Dendritic cell treated with granulocyte-macrophage colony-stimulating factor and Interleukin-4, amounts not matched to agents 40 ng/mL and 50 ng/mL, for 4 days (primary cell): Measurements from ENCODE around the gene ITPK1.

Experiments used
- H3K27ac Mint-ChIP-seq: one replicate; pipeline ENCODE4 v1.8.0; 2022; ENCODE audit warnings: mild to moderate bottlenecking, mixed read lengths
- H3K27me3 Mint-ChIP-seq: one replicate; pipeline ENCODE4 v1.8.0; 2022; ENCODE audit warnings: mild to moderate bottlenecking, mixed read lengths
- H3K36me3 Mint-ChIP-seq: one replicate; pipeline ENCODE4 v1.8.0; 2022; ENCODE audit warnings: low read depth, mixed read lengths
- H3K4me1 Mint-ChIP-seq: one replicate; pipeline ENCODE4 v1.8.0; 2022; ENCODE audit warnings: low read depth, mixed read lengths
- H3K4me3 Mint-ChIP-seq: one replicate; pipeline ENCODE4 v1.8.0; 2022; ENCODE audit warnings: mild to moderate bottlenecking, moderate library complexity, mixed read lengths
- H3K9me3 Mint-ChIP-seq: one replicate; pipeline ENCODE4 v1.8.0; 2022; ENCODE audit warnings: mixed read lengths
- intact Hi-C: fragments of 100-400 bp; cut with micrococcal nuclease; formaldehyde crosslinking; loops from one replicate; pipeline ENCODE4 v1.15.0; 2022

ITPK1 gene

GRCh38 chr14:92980866-92981265 lies 134.9 kb downstream of the ITPK1 start:
- no peaks in the 10 kb centered on the region for H3K27me3 Mint-ChIP-seq
- H3K27ac Mint-ChIP-seq, result peak overlapping the region; percentile 86
- no peak overlapping the region for H3K4me3 Mint-ChIP-seq
- peaks cover 66% of the 10 kb centered on the region for H3K9me3 Mint-ChIP-seq
- H3K4me1 Mint-ChIP-seq, result peaks cover 69% of the 10 kb centered on the region
- peaks cover 100% of the 10 kb centered on the region for H3K36me3 Mint-ChIP-seq
- intact Hi-C loops, result no loop called here

- peaks cover 100% of the 10 kb centered on the region for H3K36me3 Mint-ChIP-seq
- H3K27me3 Mint-ChIP-seq, result no peaks in the 10 kb centered on the region
- intact Hi-C loops, result loop anchor here (10.0 kb wide), 1 partner anchor 56 kb away; no protein-coding TSS in a partner anchor
- H3K9me3 Mint-ChIP-seq, result peaks cover 73% of the 10 kb centered on the region
- H3K4me3 Mint-ChIP-seq, result peak overlapping the region; percentile 17
- peaks cover 74% of the 10 kb centered on the region for H3K4me1 Mint-ChIP-seq
- peak overlapping the region; percentile 86 for H3K27ac Mint-ChIP-seq
These were observed 137.3 kb downstream of the ITPK1 start for GRCh38 chr14:92978229-92979021.

GRCh38 chr14:92976268-92976667 lies 139.5 kb downstream of the ITPK1 start:
- H3K27ac Mint-ChIP-seq, result no peak overlapping the region
- H3K9me3 Mint-ChIP-seq, result peaks cover 55% of the 10 kb centered on the region
- intact Hi-C loops, result loop anchor here (10.0 kb wide), 1 partner anchor 59 kb away; no protein-coding TSS in a partner anchor
- H3K4me3 Mint-ChIP-seq, result no peak overlapping the region
- H3K4me1 Mint-ChIP-seq, result peaks cover 79% of the 10 kb centered on the region
- peaks cover 97% of the 10 kb centered on the region for H3K36me3 Mint-ChIP-seq
- no peaks in the 10 kb centered on the region for H3K27me3 Mint-ChIP-seq

GRCh38 chr14:92974541-92975345 lies 141.0 kb downstream of the ITPK1 start:
- H3K4me1 Mint-ChIP-seq, result peaks cover 89% of the 10 kb centered on the region
- peak overlapping the region; percentile 68 for H3K27ac Mint-ChIP-seq
- intact Hi-C loops, result loop anchor here (10.0 kb wide), 1 partner anchor 60 kb away; no protein-coding TSS in a partner anchor
- peaks cover 90% of the 10 kb centered on the region for H3K36me3 Mint-ChIP-seq
- no peaks in the 10 kb centered on the region for H3K27me3 Mint-ChIP-seq
- H3K9me3 Mint-ChIP-seq, result peaks cover 42% of the 10 kb centered on the region
- no peak overlapping the region for H3K4me3 Mint-ChIP-seq

GRCh38 chr14:92973798-92974372 lies 141.8 kb downstream of the ITPK1 start:
- Mint-ChIP-seq H3K27me3 (no peaks in the 10 kb centered on the region), H3K27ac (peak overlapping the region; percentile 68), H3K4me1 (peaks cover 89% of the 10 kb centered on the region), H3K4me3 (no peak overlapping the region), H3K9me3 (peaks cover 34% of the 10 kb centered on the region), H3K36me3 (peaks cover 90% of the 10 kb centered on the region)
- intact Hi-C loops, result loop anchor here (10.0 kb wide), 1 partner anchor 61 kb away; no protein-coding TSS in a partner anchor

- H3K27ac Mint-ChIP-seq, result peak overlapping the region; percentile 68
- no peaks in the 10 kb centered on the region for H3K27me3 Mint-ChIP-seq
- intact Hi-C loops, result loop anchor here (10.0 kb wide), 1 partner anchor 61 kb away; no protein-coding TSS in a partner anchor
- H3K4me1 Mint-ChIP-seq, result peaks cover 89% of the 10 kb centered on the region
- H3K4me3 Mint-ChIP-seq, result no peak overlapping the region
- H3K9me3 Mint-ChIP-seq, result peaks cover 28% of the 10 kb centered on the region
- H3K36me3 Mint-ChIP-seq, result peaks cover 88% of the 10 kb centered on the region
These were observed 142.4 kb downstream of the ITPK1 start for GRCh38 chr14:92973261-92973797.

GRCh38 chr14:92971601-92972180 lies 144.0 kb downstream of the ITPK1 start:
- peak overlapping the region; percentile 68 for H3K27ac Mint-ChIP-seq
- H3K36me3 Mint-ChIP-seq, result peaks cover 79% of the 10 kb centered on the region
- H3K4me3 Mint-ChIP-seq, result no peak overlapping the region
- no peaks in the 10 kb centered on the region for H3K27me3 Mint-ChIP-seq
- peaks cover 12% of the 10 kb centered on the region for H3K9me3 Mint-ChIP-seq
- H3K4me1 Mint-ChIP-seq, result peaks cover 87% of the 10 kb centered on the region
- intact Hi-C loops, result loop anchor here (10.0 kb wide), 1 partner anchor 63 kb away; no protein-coding TSS in a partner anchor

- peaks cover 91% of the 10 kb centered on the region for H3K4me1 Mint-ChIP-seq
- peaks cover 65% of the 10 kb centered on the region for H3K36me3 Mint-ChIP-seq
- intact Hi-C loops, result loop anchor here (10.0 kb wide), 1 partner anchor 65 kb away; no protein-coding TSS in a partner anchor
These were observed 145.5 kb downstream of the ITPK1 start for GRCh38 chr14:92970271-92970670.

GRCh38 chr14:92969871-92970270 lies 145.9 kb downstream of the ITPK1 start:
- Mint-ChIP-seq H3K4me1 (peaks cover 91% of the 10 kb centered on the region), H3K27me3 (no peaks in the 10 kb centered on the region), H3K9me3 (no peaks in the 10 kb centered on the region), H3K36me3 (peaks cover 61% of the 10 kb centered on the region), H3K27ac (peak overlapping the region; percentile 45), H3K4me3 (no peak overlapping the region)
- intact Hi-C loops, result loop anchor here (10.0 kb wide), 1 partner anchor 65 kb away; no protein-coding TSS in a partner anchor

More at GRCh38 chr14:92970271-92970670, 145.5 kb downstream of the ITPK1 start:
- peaks cover under 1% of the 10 kb centered on the region for H3K9me3 Mint-ChIP-seq
- no peaks in the 10 kb centered on the region for H3K27me3 Mint-ChIP-seq
- no peak overlapping the region for H3K27ac Mint-ChIP-seq
- H3K4me3 Mint-ChIP-seq, result no peak overlapping the region

- Mint-ChIP-seq H3K9me3 (no peaks in the 10 kb centered on the region), H3K36me3 (peaks cover 57% of the 10 kb centered on the region), H3K27ac (peak overlapping the region; percentile 45), H3K27me3 (no peaks in the 10 kb centered on the region), H3K4me3 (no peak overlapping the region), H3K4me1 (peaks cover 91% of the 10 kb centered on the region)
- intact Hi-C loops, result no loop called here
These were observed 146.3 kb downstream of the ITPK1 start for GRCh38 chr14:92969430-92969829.

- peaks cover 91% of the 10 kb centered on the region for H3K4me1 Mint-ChIP-seq
- H3K27ac Mint-ChIP-seq, result peak overlapping the region; percentile 45
- intact Hi-C loops, result no loop called here
- H3K9me3 Mint-ChIP-seq, result no peaks in the 10 kb centered on the region
- H3K4me3 Mint-ChIP-seq, result no peak overlapping the region
- H3K36me3 Mint-ChIP-seq, result peaks cover 47% of the 10 kb centered on the region
- no peaks in the 10 kb centered on the region for H3K27me3 Mint-ChIP-seq
These were observed 147.3 kb downstream of the ITPK1 start for GRCh38 chr14:92968291-92969020.

GRCh38 chr14:92967346-92967926 lies 148.3 kb downstream of the ITPK1 start:
- peaks cover 44% of the 10 kb centered on the region for H3K36me3 Mint-ChIP-seq
- intact Hi-C loops, result no loop called here
- H3K27ac Mint-ChIP-seq, result no peak overlapping the region
- H3K9me3 Mint-ChIP-seq, result no peaks in the 10 kb centered on the region
- no peak overlapping the region for H3K4me3 Mint-ChIP-seq
- H3K4me1 Mint-ChIP-seq, result peaks cover 81% of the 10 kb centered on the region
- no peaks in the 10 kb centered on the region for H3K27me3 Mint-ChIP-seq
